Measurements from ENCODE around the gene GEN1.

The GEN1 gene, protein sequence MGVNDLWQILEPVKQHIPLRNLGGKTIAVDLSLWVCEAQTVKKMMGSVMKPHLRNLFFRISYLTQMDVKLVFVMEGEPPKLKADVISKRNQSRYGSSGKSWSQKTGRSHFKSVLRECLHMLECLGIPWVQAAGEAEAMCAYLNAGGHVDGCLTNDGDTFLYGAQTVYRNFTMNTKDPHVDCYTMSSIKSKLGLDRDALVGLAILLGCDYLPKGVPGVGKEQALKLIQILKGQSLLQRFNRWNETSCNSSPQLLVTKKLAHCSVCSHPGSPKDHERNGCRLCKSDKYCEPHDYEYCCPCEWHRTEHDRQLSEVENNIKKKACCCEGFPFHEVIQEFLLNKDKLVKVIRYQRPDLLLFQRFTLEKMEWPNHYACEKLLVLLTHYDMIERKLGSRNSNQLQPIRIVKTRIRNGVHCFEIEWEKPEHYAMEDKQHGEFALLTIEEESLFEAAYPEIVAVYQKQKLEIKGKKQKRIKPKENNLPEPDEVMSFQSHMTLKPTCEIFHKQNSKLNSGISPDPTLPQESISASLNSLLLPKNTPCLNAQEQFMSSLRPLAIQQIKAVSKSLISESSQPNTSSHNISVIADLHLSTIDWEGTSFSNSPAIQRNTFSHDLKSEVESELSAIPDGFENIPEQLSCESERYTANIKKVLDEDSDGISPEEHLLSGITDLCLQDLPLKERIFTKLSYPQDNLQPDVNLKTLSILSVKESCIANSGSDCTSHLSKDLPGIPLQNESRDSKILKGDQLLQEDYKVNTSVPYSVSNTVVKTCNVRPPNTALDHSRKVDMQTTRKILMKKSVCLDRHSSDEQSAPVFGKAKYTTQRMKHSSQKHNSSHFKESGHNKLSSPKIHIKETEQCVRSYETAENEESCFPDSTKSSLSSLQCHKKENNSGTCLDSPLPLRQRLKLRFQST

GRCh38 chr2:17753803-17754663, at the start of gene GEN1, which contains the start of gene SMC6:
Gene GEN1, plus strand, starts transcription at chr2:17754138. Its CDS starts 5,806 bp downstream, at chr2:17759944.
Gene SMC6, minus strand, starts transcription at chr2:17753810. Its CDS starts 7,864 bp downstream, at chr2:17745946.
- H3K9me3 ChIP-seq (ENCODE audit: low read length), result no peaks in the 10 kb centered on the region
- peaks cover 11% of the 10 kb centered on the region for H3K4me1 ChIP-seq (ENCODE audit: insufficient read depth, low read length)
- peak within 1 kb of the TSS; percentile 57 for H3K9ac ChIP-seq (ENCODE audit: low read length)
- no peaks in the 10 kb centered on the region for H3K27me3 ChIP-seq (ENCODE audit: control insufficient read depth in 1 of 2, insufficient read depth in 2 of 2, low read length in 2 of 2)
- no peaks in the 10 kb centered on the region for H3K36me3 ChIP-seq (ENCODE audit: insufficient read depth, low read length)
- H3K27ac ChIP-seq (ENCODE audit: low read depth, low read length), result peak within 1 kb of the TSS; percentile 98
- H3K4me3 ChIP-seq (ENCODE audit: low read depth in 1 of 2, low read length in 2 of 2), result peak within 1 kb of the TSS; percentile 84 to 89

DNA sequence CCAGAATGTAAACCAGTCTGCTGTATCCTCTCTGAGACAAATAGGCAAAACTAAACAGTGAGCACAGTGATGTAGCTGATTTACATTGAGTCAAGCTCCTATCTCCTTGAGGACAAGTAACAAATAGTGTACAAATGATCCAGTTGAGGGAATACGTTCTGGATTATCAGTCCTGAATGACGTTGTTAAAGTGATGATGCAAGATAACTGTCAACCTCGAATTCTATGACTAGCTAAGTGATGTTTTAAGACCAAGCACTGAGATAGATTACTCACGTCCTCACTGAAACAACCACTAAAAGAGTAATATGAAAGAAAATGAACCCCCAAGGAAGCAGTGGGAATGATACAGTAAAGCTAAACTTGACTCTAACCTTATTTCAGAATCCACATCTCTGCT, 47.1 kb upstream of the GEN1 start:
- no peaks in the 10 kb centered on the region for H3K4me1 ChIP-seq (ENCODE audit: insufficient read depth, low read length)
- no peak overlapping the region for H3K27ac ChIP-seq (ENCODE audit: low read depth, low read length)
- H3K36me3 ChIP-seq (ENCODE audit: insufficient read depth, low read length), result peaks cover 11% of the 10 kb centered on the region
- no peak overlapping the region for H3K9ac ChIP-seq (ENCODE audit: low read length)
- H3K27me3 ChIP-seq (ENCODE audit: control insufficient read depth in 1 of 2, insufficient read depth in 2 of 2, low read length in 2 of 2), result no peaks in the 10 kb centered on the region
- H3K9me3 ChIP-seq (ENCODE audit: low read length), result no peaks in the 10 kb centered on the region
- no peak overlapping the region for H3K4me3 ChIP-seq (ENCODE audit: low read depth in 1 of 2, low read length in 2 of 2)

DNA sequence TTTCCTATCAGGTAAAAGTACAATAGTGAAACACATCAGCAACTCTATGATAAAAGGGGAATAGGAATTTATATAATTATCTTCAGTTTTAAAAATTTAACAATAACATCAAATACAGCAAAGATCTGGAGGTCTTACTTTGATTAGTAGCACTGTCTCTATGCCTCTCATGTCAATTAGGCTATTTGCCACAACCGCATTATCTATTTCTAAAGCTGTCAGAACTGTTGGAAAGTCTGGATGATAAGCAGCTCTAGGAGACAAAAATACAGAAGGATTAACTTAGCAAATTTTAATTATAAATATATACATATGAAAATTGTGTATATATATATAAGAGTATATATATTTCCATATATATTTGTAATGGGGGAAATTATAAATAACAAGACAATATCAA, 45.4 kb upstream of the GEN1 start:
- Histone ChIP-seq H3K27me3 (ENCODE audit: control insufficient read depth in 1 of 2, insufficient read depth in 2 of 2, low read length in 2 of 2) (no peaks in the 10 kb centered on the region), H3K4me3 (ENCODE audit: low read depth in 1 of 2, low read length in 2 of 2) (no peak overlapping the region), H3K9ac (ENCODE audit: low read length) (no peak overlapping the region), H3K9me3 (ENCODE audit: low read length) (no peaks in the 10 kb centered on the region), H3K27ac (ENCODE audit: low read depth, low read length) (no peak overlapping the region), H3K4me1 (ENCODE audit: insufficient read depth, low read length) (no peaks in the 10 kb centered on the region), H3K36me3 (ENCODE audit: insufficient read depth, low read length) (peaks cover 24% of the 10 kb centered on the region)

- Histone ChIP-seq H3K4me3 (ENCODE audit: low read depth in 1 of 2, low read length in 2 of 2) (no peak overlapping the region), H3K36me3 (ENCODE audit: insufficient read depth, low read length) (peaks cover 27% of the 10 kb centered on the region), H3K27me3 (ENCODE audit: control insufficient read depth in 1 of 2, insufficient read depth in 2 of 2, low read length in 2 of 2) (no peaks in the 10 kb centered on the region), H3K4me1 (ENCODE audit: insufficient read depth, low read length) (no peaks in the 10 kb centered on the region), H3K9me3 (ENCODE audit: low read length) (no peaks in the 10 kb centered on the region), H3K9ac (ENCODE audit: low read length) (no peak overlapping the region), H3K27ac (ENCODE audit: low read depth, low read length) (no peak overlapping the region)
Measured at GRCh38 chr2:17709897-17710296, 44.0 kb upstream of the GEN1 start.

DNA sequence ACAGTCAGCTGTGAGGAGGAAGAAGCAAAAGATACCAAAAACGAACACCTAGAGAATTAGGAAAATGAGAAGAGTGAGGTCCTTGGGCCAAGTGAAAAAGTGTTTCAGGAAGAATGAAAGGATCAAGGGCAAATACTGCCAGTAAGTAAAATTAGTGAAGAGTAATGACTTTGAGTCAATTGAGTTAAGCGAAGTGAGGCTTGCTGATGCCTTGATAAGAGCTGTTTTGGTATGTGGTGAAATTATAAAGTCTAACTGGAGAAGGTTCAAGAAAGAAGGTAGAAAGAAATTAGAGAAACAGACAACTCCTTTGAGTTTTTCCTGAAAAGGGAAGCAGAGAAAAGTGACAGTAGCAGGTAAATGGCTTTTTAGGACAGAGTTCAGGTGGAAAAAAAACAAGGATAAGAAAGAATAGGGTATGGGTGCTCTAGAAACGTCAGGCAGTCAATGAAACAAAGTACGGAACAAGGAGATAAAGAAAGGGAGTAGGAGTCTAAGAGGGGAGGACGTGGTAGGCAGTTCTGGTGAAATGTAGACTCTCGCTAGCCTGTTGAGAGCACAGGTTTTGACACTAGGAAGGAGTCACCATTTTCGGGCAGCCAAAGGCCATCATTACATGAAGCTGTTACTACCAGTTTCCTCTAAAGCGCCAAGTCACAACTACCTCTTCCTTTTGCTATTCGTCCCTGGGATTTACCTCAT, 43.2 kb upstream of the GEN1 start:
- H3K9me3 ChIP-seq (ENCODE audit: low read length), result no peaks in the 10 kb centered on the region
- H3K27ac ChIP-seq (ENCODE audit: low read depth, low read length), result no peak overlapping the region
- no peaks in the 10 kb centered on the region for H3K4me1 ChIP-seq (ENCODE audit: insufficient read depth, low read length)
- H3K9ac ChIP-seq (ENCODE audit: low read length), result no peak overlapping the region
- no peaks in the 10 kb centered on the region for H3K27me3 ChIP-seq (ENCODE audit: control insufficient read depth in 1 of 2, insufficient read depth in 2 of 2, low read length in 2 of 2)
- no peak overlapping the region for H3K4me3 ChIP-seq (ENCODE audit: low read depth in 1 of 2, low read length in 2 of 2)
- peaks cover 27% of the 10 kb centered on the region for H3K36me3 ChIP-seq (ENCODE audit: insufficient read depth, low read length)

DNA sequence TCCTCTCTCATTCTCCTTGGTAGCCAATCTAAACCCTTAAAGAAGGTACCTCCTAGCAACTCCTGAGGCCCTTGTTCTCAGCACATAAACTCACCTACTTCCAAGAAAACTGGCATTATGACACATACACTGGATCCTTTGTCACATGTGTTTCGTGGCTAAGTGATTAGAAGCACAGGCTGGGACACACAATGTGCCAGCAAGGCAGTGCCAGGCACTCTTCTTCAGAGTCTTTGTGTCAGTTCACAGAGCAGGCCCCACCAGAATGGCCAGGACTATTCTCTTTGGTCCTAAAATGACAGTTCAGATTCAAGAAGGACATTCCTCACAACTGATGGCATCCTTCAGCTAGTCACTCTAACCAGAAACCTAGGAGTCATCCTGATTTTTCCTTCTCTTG, 40.6 kb upstream of the GEN1 start:
- Histone ChIP-seq H3K9ac (ENCODE audit: low read length) (no peak overlapping the region), H3K36me3 (ENCODE audit: insufficient read depth, low read length) (peaks cover 27% of the 10 kb centered on the region)

GRCh38 chr2:17717666-17718065, 36.3 kb upstream of the GEN1 start:
- Histone ChIP-seq H3K36me3 (ENCODE audit: insufficient read depth, low read length) (peaks cover 22% of the 10 kb centered on the region), H3K9ac (ENCODE audit: low read length) (no peak overlapping the region), H3K4me1 (ENCODE audit: insufficient read depth, low read length) (no peaks in the 10 kb centered on the region), H3K27me3 (ENCODE audit: control insufficient read depth in 1 of 2, insufficient read depth in 2 of 2, low read length in 2 of 2) (no peaks in the 10 kb centered on the region), H3K27ac (ENCODE audit: low read depth, low read length) (no peak overlapping the region), H3K9me3 (ENCODE audit: low read length) (no peaks in the 10 kb centered on the region), H3K4me3 (ENCODE audit: low read depth in 1 of 2, low read length in 2 of 2) (no peak overlapping the region)

More for the DNA sequence above, 40.6 kb upstream of the GEN1 start:
- H3K9me3 ChIP-seq (ENCODE audit: low read length), result no peaks in the 10 kb centered on the region
- H3K4me1 ChIP-seq (ENCODE audit: insufficient read depth, low read length), result no peaks in the 10 kb centered on the region
- no peak overlapping the region for H3K27ac ChIP-seq (ENCODE audit: low read depth, low read length)
- no peaks in the 10 kb centered on the region for H3K27me3 ChIP-seq (ENCODE audit: control insufficient read depth in 1 of 2, insufficient read depth in 2 of 2, low read length in 2 of 2)
- H3K4me3 ChIP-seq (ENCODE audit: low read depth in 1 of 2, low read length in 2 of 2), result no peak overlapping the region

GRCh38 chr2:17718689-17719088, 35.2 kb upstream of the GEN1 start:
- Histone ChIP-seq H3K4me1 (ENCODE audit: insufficient read depth, low read length) (no peaks in the 10 kb centered on the region), H3K27me3 (ENCODE audit: control insufficient read depth in 1 of 2, insufficient read depth in 2 of 2, low read length in 2 of 2) (no peaks in the 10 kb centered on the region), H3K27ac (ENCODE audit: low read depth, low read length) (no peak overlapping the region), H3K9me3 (ENCODE audit: low read length) (no peaks in the 10 kb centered on the region), H3K4me3 (ENCODE audit: low read depth in 1 of 2, low read length in 2 of 2) (no peak overlapping the region), H3K9ac (ENCODE audit: low read length) (no peak overlapping the region), H3K36me3 (ENCODE audit: insufficient read depth, low read length) (peaks cover 16% of the 10 kb centered on the region)

GRCh38 chr2:17719562-17720371, 34.2 kb upstream of the GEN1 start:
- Histone ChIP-seq H3K4me3 (ENCODE audit: low read depth in 1 of 2, low read length in 2 of 2) (no peak overlapping the region), H3K9me3 (ENCODE audit: low read length) (no peaks in the 10 kb centered on the region), H3K36me3 (ENCODE audit: insufficient read depth, low read length) (peaks cover 9% of the 10 kb centered on the region), H3K27ac (ENCODE audit: low read depth, low read length) (no peak overlapping the region), H3K9ac (ENCODE audit: low read length) (no peak overlapping the region), H3K4me1 (ENCODE audit: insufficient read depth, low read length) (no peaks in the 10 kb centered on the region), H3K27me3 (ENCODE audit: control insufficient read depth in 1 of 2, insufficient read depth in 2 of 2, low read length in 2 of 2) (no peaks in the 10 kb centered on the region)

DNA sequence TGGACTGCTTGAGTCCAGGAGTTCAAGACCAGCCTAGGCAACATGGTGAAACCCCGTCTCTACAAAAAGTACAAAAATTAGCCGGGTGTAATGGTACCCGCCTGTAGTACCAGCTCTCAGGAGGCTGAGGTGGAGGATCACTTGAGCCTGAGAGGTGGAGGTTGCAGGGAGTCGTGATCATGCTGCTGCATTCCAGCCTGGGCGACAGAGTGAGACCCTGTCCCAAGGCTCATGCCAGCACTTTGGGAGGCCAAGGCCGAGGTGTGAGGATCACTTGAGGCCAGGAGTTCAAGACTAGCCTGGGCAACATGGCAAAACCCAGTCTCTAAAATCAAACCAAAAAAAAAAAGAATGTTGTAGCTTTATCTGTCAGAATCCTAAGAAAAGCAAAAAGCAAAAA, 25.7 kb upstream of the GEN1 start:
- peaks cover 7% of the 10 kb centered on the region for H3K36me3 ChIP-seq (ENCODE audit: insufficient read depth, low read length)

More for the DNA sequence above, 25.7 kb upstream of the GEN1 start:
- no peaks in the 10 kb centered on the region for H3K4me1 ChIP-seq (ENCODE audit: insufficient read depth, low read length)
- no peak overlapping the region for H3K27ac ChIP-seq (ENCODE audit: low read depth, low read length)
- no peaks in the 10 kb centered on the region for H3K9me3 ChIP-seq (ENCODE audit: low read length)
- no peaks in the 10 kb centered on the region for H3K27me3 ChIP-seq (ENCODE audit: control insufficient read depth in 1 of 2, insufficient read depth in 2 of 2, low read length in 2 of 2)
- no peak overlapping the region for H3K9ac ChIP-seq (ENCODE audit: low read length)
- no peak overlapping the region for H3K4me3 ChIP-seq (ENCODE audit: low read depth in 1 of 2, low read length in 2 of 2)

All from muscle layer of colon (tissue), 2 donors.